K562 (cell line): Measurements from ENCODE around the gene GOT2. TPM values are rescaled to one million over a fixed set of nuclear protein-coding genes. Genes with fewer than 3 reads are reported as not detected.

Source experiments
- BDP1 ChIP-seq: IDR thresholded peaks from 3 replicates; pipeline ENCODE4 v1.6.1; 2011; ENCODE audit not compliant: insufficient read length, insufficient read depth
- CBX3 ChIP-seq, 2 experiments: IDR thresholded peaks; 1 replicate in 1 of 2; 2 replicates in 1 of 2; pipeline ENCODE4 v1.6.1; 2012; ENCODE audit warnings: inconsistent platforms in 2 of 2, low read length in 2 of 2, borderline replicate concordance in 1 of 2, control low read depth in 1 of 2
- DIDO1 ChIP-seq: fragments of 450-650 bp; IDR thresholded peaks from 2 replicates; pipeline ENCODE4 v1.6.1; 2016; ENCODE audit warnings: low read depth, missing biosample characterization, missing genetic modification characterization
- ESRRA ChIP-seq: fragments of 450-650 bp; IDR thresholded peaks from 2 replicates; pipeline ENCODE4 v1.6.1; 2014; ENCODE audit warnings: low read depth, mild to moderate bottlenecking, moderate library complexity, borderline replicate concordance
- EWSR1 ChIP-seq: fragments of 450-650 bp; IDR thresholded peaks from 2 replicates; pipeline ENCODE4 v1.6.1; 2018; ENCODE audit warnings: borderline replicate concordance, mild to moderate bottlenecking, low read depth, moderate library complexity; ENCODE audit not compliant: partially characterized antibody
- FOXJ3 ChIP-seq: sonication (generic); formaldehyde crosslinking; IDR thresholded peaks from 2 replicates; pipeline ENCODE4 v1.4.0; 2020; ENCODE audit warnings: mild to moderate bottlenecking, missing genetic modification reagents
- HBP1 ChIP-seq: fragments of 450-650 bp; formaldehyde crosslinking; IDR thresholded peaks from 2 replicates; pipeline ENCODE4 v1.4.0; 2022; ENCODE audit warnings: missing genetic modification characterization
- HDAC2 ChIP-seq: fragments of 450-650 bp; IDR thresholded peaks from 2 replicates; pipeline ENCODE4 v1.6.1; 2016; ENCODE audit warnings: mild to moderate bottlenecking
- MAFK ChIP-seq: IDR thresholded peaks from 2 replicates; pipeline ENCODE4 v1.6.1; 2011; ENCODE audit warnings: low read length, improper control_type of control experiment
- MEF2A ChIP-seq: IDR thresholded peaks from 2 replicates; pipeline ENCODE4 v1.6.1; 2011; ENCODE audit warnings: low read depth, mild to moderate bottlenecking, low read length, moderate library complexity; ENCODE audit not compliant: control insufficient read depth
- MTA3 ChIP-seq: fragments of 450-650 bp; formaldehyde crosslinking; IDR thresholded peaks from 2 replicates; pipeline ENCODE4 v1.6.1; 2017; ENCODE audit warnings: mild to moderate bottlenecking, borderline replicate concordance
- MXI1 ChIP-seq: IDR thresholded peaks from 2 replicates; pipeline ENCODE4 v1.6.1; 2011; ENCODE audit warnings: low read depth, mild to moderate bottlenecking, improper control_type of control experiment, low read length
- NFE2 ChIP-seq: IDR thresholded peaks from 2 replicates; pipeline ENCODE4 v1.6.1; 2014; ENCODE audit warnings: antibody characterized with exemption, low read depth
- RBFOX2 ChIP-seq: fragments of 200-400 bp; formaldehyde crosslinking; IDR thresholded peaks from 2 replicates; pipeline ENCODE4 v1.6.1; 2017; ENCODE audit warnings: low read depth, mild to moderate bottlenecking, low read length, moderate library complexity
- SAP30 ChIP-seq: fragments of 200-600 bp; sonication (generic); IDR thresholded peaks from 2 replicates; pipeline ENCODE4 v1.6.1; 2012; ENCODE audit warnings: borderline replicate concordance, low read depth, mild to moderate bottlenecking, moderate library complexity, low read length, control low read depth, inconsistent platforms; ENCODE audit not compliant: insufficient read depth, poor library complexity, severe bottlenecking
- SMAD2 ChIP-seq: fragments of 150-350 bp; IDR thresholded peaks from 2 replicates; pipeline ENCODE4 v1.6.1; 2014; ENCODE audit warnings: low read depth, mild to moderate bottlenecking, low read length
- SMAD3 ChIP-seq: fragments of 450-650 bp; formaldehyde crosslinking; conservative IDR thresholded peaks from 2 replicates; pipeline ENCODE4 v1.4.0; 2020; ENCODE audit warnings: mild to moderate bottlenecking
- SMARCC2 ChIP-seq: fragments of 450-650 bp; IDR thresholded peaks from 2 replicates; pipeline ENCODE4 v1.6.1; 2017; ENCODE audit warnings: antibody characterized with exemption, moderate library complexity, mild to moderate bottlenecking, low read depth
- SP2 ChIP-seq: IDR thresholded peaks from 2 replicates; pipeline ENCODE4 v1.6.1; 2011; ENCODE audit warnings: mild to moderate bottlenecking, low read depth, low read length, moderate library complexity; ENCODE audit not compliant: poor library complexity, severe bottlenecking; ENCODE audit errors: extremely low read depth
- WHSC1 ChIP-seq: IDR thresholded peaks from one replicate; pipeline ENCODE4 v1.6.1; 2012; ENCODE audit warnings: low read length, control low read depth, inconsistent platforms
- ZFP91 ChIP-seq: sonication (generic); formaldehyde crosslinking; IDR thresholded peaks from 2 replicates; pipeline ENCODE4 v1.8.0; 2022; ENCODE audit warnings: mild to moderate bottlenecking, missing genetic modification reagents
- polyA plus RNA-seq, 8 experiments: library from polyadenylated mRNA; depleted of rRNA in 4 of 8; stranded (reverse) in 5 of 8; unstranded in 3 of 8; fragments of >200 nt; fragmentation: Nextera tagmentation in 2 of 8; fragmentation: Illumina TruSeq in 1 of 8; extraction: Ambion mirVana in 2 of 8; extraction: Trizol in 1 of 8; gene quantifications; 2 replicates each; pipeline versions ENCODE4 v1.2.1 to v1.2.3, GENCODE V29; 2011 to 2014; ENCODE audit warnings: inconsistent platforms in 1 of 8, missing spikeins in 1 of 8
- total RNA-seq, 7 experiments: library from RNA; depleted of rRNA in 6 of 7; stranded (reverse); fragments of >200 nt in 6 of 7; fragmentation: Illumina TruSeq in 2 of 7; extraction: Trizol in 2 of 7; gene quantifications; 2 replicates each; pipeline versions ENCODE4 v1.2.1 to v1.2.3, GENCODE V29; 2011 to 2021; ENCODE audit warnings: low replicate concordance in 1 of 7
- TF ChIP-seq, protein P1 (sequence below): fragments of 250-450 bp; sonication (Bioruptor Pico); IDR thresholded peaks from 2 replicates; pipeline ENCODE4 v1.8.0; 2022; ENCODE audit warnings: moderate library complexity, mild to moderate bottlenecking, inconsistent platforms
- TF ChIP-seq, protein P2 (sequence below): fragments of 450-650 bp; IDR thresholded peaks from 2 replicates; pipeline ENCODE4 v1.6.1; 2016; ENCODE audit warnings: missing biosample characterization, missing genetic modification characterization

GOT2 gene
- total and polyA plus RNA-seq, 9 of the 15 experiments (the other 6 are each of a cell fraction or from before 2014, with no cell fraction given): 43.1 to 190 (median 80.2) TPM

- TF ChIP-seq ESRRA (peak; percentile 81), MTA3 (peak; percentile 50; the same call in 1 of the 2 replicates), MAFK (peak; percentile 56), EWSR1 (no peak), BDP1 (no peak), SMARCC2 (no peak), SAP30 (peak; percentile 28), DIDO1 (tag) (no peak), MEF2A (0 out of 2 replicates have a peak, but pooled peaks have one; percentile 9), WHSC1 (no peak), NFE2 (peak; percentile 95), HBP1 (CRISPR knock-in tag) (no peak), SP2 (peak; percentile 97), FOXJ3 (CRISPR knock-in tag) (no peak), RBFOX2 (peak; percentile 95), SMAD2 (no peak), HDAC2 (no peak), SMAD3 (CRISPR knock-in tag) (no peak), MXI1 (peak; percentile 50; the same call in 1 of the 2 replicates), ZFP91 (peak; percentile 79), CBX3 (IDR thresholded peaks at IDR 0.05; ENCODE audit: borderline replicate concordance in 1 of 2, low read length in 2 of 2) (peak in 1 of 2 experiments; percentile 86; a peak in 2 of 3 replicates)
- TF ChIP-seq, protein P1, sequence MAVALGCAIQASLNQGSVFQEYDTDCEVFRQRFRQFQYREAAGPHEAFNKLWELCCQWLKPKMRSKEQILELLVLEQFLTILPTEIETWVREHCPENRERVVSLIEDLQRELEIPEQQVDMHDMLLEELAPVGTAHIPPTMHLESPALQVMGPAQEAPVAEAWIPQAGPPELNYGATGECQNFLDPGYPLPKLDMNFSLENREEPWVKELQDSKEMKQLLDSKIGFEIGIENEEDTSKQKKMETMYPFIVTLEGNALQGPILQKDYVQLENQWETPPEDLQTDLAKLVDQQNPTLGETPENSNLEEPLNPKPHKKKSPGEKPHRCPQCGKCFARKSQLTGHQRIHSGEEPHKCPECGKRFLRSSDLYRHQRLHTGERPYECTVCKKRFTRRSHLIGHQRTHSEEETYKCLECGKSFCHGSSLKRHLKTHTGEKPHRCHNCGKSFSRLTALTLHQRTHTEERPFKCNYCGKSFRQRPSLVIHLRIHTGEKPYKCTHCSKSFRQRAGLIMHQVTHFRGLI: no peak
- TF ChIP-seq, protein P2, sequence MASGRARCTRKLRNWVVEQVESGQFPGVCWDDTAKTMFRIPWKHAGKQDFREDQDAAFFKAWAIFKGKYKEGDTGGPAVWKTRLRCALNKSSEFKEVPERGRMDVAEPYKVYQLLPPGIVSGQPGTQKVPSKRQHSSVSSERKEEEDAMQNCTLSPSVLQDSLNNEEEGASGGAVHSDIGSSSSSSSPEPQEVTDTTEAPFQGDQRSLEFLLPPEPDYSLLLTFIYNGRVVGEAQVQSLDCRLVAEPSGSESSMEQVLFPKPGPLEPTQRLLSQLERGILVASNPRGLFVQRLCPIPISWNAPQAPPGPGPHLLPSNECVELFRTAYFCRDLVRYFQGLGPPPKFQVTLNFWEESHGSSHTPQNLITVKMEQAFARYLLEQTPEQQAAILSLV (tag): no peak
These were observed at the start of gene GOT2 (continued) for GRCh38 chr16:58733671-58734458.
